Globus pallidus (tissue), 1 donor: ENCODE results near the gene RNF113B.

Source experiments
- DNase-seq: peaks from one replicate; pipeline ENCODE4 v3.0.0-alpha.2; 2015; ENCODE audit warnings: low spot score

The RNF113B gene

DNA sequence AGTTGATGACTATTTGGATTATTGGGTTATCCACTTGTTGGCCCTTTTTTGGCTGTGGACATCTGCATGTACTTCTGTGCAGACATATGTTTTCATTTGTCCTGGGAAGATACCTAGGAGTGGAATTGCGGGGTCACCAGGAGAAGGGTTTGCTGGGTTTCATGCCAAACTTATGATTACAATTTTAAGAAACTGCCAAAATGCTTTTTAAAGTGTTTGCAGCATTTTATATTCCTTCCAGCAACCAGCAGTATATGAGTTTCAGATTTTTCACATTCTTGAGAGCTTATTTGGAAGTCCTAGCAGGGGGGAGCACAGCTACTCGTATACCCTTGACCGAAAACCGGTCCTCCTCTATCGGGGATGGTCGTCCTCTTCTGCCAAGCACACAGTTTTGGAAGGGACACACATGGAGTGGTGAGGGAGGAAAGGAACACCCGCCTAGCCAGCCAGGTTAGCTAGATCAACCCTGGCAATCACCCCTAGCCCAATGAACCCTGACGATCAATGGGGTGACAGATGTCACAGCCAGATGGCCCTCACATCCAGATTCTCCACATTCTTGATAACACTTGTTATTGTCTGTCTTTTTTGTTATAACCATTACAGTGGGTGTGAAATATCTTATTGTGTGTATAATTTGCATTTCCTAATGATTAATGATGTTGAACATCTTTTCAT lies 26.7 kb upstream of the RNF113B start:
- no peak for DNase-seq

- DNase-seq, result no peak
These were observed 24.9 kb upstream of the RNF113B start for GRCh38 chr13:98201984-98202383.

DNA sequence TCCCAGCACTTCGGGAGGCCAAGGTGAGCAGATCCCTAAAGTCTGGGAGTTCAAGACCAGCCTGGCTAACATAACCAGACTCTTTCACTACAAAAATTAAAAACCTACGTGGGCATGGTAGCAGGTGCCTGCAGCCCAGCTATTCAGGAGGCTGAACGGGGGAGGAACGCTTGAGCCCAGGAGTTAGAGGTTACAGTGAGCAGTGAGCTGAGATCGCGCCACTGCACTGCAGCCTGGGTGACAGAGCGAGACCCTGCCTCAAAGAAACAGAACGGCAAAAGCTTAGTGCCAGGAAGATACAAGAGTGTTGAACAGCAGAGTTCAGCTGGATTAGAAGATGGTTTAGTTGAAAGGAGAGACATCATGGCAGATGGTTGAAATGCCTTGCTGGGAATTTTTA lies 24.1 kb upstream of the RNF113B start:
- DNase-seq, result no peak

DNA sequence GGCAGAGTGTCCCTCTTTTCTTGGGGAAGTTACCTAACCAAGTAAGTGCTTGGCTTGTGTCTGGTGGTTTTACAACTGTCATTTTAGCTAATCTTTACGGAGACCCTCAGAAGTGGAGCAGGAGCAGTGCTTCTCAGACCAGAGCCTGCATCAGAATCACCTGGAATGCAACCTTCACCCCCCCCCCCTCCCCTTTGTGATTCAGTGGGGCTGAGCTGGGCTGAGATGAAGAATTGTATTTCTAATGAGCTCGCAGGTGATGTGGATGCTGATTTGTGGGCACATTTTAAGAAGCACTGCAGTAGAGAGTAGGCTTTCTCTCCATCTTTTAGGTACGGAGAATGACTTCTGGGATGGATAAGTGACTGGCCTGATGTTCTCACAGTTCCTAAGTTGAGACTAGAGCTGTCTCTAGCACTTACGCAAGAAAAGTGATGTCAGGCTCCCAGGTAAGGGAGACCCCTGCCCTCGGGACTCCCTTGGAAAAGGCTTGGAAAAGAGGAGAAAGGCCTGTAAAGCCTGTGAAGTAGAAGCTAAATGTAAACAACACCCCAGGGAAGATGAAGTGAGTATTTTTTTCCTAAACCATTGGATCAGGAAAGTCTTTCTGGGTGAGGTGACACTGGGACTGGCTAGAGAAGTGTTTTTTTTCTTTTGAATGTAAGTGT lies 23.3 kb upstream of the RNF113B start:
- DNase-seq, result no peak

- DNase-seq, result no peak
These were observed 22.4 kb upstream of the RNF113B start for GRCh38 chr13:98199480-98199879.

DNA sequence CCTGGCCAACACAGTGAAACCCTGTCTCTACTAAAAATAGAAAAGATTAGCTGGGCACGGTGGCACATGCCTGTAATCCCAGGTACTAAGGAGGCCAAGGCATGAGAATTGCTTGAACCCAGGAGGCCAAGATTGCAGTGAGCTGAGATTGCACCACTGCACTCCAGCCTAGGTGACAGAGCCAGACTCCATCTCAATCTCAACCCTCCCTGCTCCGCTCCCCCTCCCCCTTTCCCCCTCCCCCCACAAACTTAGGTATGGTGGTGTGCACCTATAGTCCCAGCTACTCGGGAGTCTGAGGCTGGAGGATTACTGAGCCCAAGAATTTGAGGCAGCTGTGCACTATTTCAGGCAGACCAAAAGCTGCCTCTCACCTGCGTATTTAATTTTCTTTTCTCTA lies 21.6 kb upstream of the RNF113B start:
- DNase-seq, result no peak

- DNase-seq, result no peak
These were observed 18.2 kb upstream of the RNF113B start for GRCh38 chr13:98195054-98195791.

DNA sequence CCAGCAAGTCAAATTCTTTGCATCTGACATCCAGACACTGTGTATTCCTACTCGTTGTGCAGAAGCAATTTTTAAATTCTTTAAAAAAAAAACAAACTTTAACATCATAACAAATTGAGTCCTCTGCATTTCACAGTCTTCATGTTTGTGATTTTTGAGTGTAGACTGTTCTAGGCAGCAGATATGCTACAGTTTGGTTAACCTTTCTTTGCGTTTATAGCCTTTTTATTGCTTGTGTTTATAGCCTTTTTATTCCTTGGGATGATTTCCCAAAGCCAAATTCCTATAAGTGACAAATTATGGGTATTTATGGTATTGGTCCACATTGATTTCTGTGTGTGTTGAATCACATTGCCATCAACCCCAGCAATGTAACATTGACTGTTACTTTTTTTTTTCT lies 14.9 kb upstream of the RNF113B start:
- no peak for DNase-seq

DNA sequence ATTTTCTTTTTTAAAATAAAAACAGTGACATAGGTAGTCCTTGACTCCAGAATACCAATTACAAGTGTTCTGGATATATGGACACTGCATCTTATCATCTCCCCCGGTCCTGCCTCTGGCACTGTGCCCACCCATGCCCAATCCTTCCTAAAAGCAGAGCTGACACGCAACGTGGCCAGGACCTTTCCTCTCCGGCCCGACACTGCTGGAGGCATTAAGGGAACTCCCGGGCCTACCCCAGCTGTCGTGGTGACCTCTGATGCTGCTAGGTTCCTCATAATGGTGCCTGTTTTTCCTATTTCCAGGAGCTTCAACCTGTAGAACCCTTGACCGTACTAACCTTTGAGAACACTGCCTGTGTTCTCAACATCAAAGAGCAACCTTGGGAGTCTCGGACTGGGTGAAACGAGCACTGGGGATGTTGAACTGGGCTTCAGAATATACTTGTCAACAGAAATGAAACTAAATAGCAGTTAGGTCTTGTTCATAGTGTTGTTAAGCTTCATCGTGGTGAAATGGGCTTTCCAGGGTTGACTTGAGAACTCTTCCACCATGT lies 13.9 kb upstream of the RNF113B start:
- DNase-seq, result no peak

DNA sequence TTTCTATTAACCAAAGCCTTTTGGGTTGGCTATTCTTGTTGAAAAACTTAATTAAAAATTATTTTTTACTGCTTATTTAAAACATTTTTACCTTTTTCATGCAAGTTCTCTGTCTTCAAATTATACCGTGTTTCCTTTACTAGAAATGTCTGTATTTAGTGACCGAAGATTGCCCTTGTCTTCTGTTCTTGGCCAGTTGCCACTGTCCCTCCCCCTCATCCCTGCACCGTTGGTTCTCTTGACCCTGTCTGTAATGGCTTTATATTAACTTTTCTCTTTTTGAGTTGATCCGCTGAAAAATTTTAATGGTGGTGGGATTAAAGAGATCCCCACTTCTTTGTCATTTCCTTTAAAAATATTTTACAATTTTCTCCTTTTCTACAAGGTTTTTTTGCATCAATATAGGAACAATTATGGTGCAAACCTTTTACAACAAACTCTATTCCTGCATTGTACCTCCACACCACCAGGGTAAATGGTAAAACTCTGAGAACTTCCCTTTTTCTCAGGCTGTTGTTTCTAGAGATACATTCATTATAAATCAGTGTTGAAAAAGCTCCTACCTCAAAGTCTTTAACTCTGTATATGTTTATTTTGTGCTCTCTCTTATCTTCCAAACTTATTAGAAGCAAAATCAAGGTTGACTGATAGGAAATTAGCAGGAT lies 12.9 kb upstream of the RNF113B start:
- no peak for DNase-seq

DNA sequence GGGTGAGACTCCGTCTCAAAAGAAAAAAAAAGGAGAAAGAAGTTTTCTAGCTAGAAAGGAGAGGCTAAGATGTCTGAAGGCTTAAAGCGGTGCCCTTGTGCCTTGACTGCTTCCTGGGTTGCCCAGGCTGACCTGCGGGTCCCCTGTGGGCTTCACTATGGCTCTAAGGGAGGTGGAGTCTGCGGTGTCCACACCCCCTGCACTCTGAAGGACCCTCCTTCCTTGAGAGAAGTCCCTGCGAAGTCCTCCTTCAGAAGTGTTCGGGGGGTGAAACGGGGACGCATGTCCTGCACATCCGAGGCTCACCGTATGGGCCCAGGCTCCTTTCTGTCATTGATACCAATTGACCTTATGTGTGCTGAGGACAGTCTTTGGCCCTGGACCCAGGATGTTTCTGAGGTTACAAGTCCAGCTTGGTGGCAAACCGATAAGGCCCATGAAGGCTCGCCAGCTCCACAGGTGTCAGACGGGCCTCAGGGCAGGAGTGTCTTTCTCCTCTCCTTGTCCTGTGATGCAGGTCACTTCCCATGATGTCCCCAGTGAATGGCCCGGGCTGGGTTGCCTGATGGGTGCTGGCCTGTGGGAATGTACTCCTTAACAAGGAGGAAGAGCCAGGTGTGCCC lies 11.6 kb upstream of the RNF113B start:
- DNase-seq, result no peak

- peak; percentile 8 for DNase-seq
These were observed 10.8 kb upstream of the RNF113B start for GRCh38 chr13:98187965-98188261.

DNA sequence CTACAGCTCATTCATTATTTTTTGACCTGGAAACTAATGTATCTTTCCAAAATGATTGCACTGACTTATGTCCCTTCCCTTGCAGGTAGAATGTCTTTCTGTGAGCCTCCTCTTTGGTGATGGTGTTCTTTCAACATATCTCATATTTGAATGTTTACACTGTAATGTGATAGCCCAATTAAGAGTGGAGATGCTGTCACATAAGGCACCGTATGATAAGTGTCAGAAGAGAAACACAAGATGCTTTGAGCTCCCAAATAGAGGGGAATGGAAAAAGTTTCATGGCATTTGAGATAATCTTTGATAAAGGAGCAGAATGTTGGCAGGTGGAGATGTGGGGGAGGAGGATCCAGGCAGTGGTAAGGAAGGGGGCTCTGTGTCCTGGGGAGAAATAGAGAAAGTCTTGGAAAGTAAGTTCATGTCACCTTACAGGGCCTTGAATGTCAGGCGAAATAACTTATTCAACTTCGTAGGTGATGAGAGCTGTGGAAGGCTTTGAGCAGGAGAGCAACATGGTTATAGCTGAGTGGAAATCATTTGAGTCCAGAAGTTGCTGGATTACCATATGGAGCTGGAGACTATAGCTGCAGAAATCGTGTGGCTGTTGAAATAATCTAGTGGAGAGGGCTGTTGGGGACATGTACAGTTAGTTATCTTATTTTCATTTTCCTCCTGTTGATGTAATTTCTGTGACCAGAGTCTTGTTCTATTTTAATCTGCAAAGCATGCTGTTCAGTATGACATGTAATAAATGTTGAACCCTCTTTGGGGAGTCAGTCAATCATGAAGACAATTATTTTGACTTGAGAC lies 10.3 kb upstream of the RNF113B start:
- DNase-seq, result no peak

DNA sequence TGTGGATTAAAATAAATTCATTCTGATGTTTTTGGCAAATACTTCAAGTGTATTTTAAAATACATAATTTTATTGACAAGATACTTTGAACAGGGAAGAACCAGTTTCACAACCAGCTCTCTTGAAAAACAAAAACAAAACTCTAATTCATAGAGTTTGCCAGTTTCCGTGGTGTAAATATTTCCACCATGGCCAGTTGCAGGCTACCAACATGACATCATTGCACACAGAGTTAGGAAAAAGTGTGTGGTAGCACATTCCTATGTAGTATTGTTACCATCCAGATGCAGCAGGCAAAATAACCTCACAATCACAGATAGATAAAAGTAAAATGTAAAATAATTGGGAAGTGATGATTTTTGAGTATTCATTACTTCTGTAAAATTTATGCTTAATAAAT lies 7.7 kb upstream of the RNF113B start:
- DNase-seq, result no peak

DNA sequence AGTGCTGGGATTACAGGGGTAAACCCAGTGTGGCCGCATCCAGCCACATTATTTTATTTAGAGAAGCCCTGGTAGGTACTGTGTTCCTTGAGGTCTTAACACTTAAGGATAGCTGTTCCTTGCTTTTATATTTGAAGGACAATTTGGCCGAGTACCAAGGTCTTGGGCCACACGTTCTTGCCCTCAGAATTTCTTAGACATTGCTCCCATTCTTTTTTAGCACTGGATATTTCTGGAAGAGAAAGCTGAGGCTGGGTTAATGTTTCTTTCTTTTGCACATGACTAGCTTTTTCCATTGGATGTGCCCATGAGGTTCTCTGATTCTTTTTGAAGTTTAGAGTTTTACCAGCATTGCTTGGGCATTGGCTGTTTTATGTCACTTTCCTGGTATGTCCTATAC lies 5.5 kb upstream of the RNF113B start:
- DNase-seq, result no peak

DNA sequence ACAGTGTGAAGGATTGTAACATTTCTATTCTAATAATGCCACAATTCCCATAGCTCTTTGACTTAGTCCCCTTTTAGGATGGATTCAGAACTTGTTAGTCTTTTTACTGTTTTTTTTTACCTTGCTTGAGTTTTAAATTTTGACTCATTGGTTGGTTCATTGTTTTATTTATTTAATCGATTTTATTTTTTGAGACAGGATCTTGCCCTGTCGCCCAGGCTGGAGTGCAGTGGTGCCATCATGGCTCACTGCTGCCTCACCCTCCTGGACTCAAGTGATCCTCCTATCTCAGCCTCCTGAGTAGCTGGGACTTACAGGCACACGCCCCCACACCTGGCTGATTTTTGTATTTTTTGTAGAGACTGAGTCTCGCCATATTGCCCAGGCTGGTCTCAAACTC lies 5.1 kb upstream of the RNF113B start:
- DNase-seq, result no peak

GRCh38 chr13:98181111-98181815 lies 4.2 kb upstream of the RNF113B start:
- no peak for DNase-seq

GRCh38 chr13:98180092-98180491 lies 3.0 kb upstream of the RNF113B start:
- no peak for DNase-seq

- DNase-seq, result no peak
These were observed 1.2 kb downstream of the RNF113B start for GRCh38 chr13:98175823-98176222.

DNA sequence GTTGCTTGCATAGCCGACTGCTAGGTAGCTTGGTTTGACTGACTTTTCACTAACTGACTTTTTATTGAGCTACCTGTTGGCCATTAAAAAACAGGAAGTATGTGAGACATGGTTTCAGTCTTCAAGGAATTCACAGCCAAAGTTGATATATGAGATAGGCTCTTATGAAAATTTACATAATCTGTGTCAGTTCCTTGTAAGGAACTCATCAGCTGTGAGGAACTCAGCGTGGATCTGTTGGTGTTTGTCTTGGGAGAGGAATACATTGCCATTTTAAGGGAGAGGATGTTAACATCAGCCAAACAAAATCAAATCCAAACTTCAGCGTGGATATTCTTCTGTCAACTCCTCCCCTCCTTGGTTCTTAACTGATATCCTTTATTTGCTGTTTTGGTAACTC lies 2.0 kb downstream of the RNF113B start:
- no peak for DNase-seq

GRCh38 chr13:98174307-98174706 lies 2.8 kb downstream of the RNF113B start:
- peak; percentile 25 for DNase-seq
